ENCODE measurements around the gene SELENOH. TPM values are rescaled to one million over a fixed set of nuclear protein-coding genes. Genes with fewer than 3 reads are reported as not detected.

The SELENOH gene
- total RNA-seq, 4 donors from 2014 or later: 75.2 to 166 (median 112) TPM

- H3K9me3 ChIP-seq: no peaks in the 10 kb centered on the region
- peaks cover 12 to 58% (median 28%) of the 10 kb centered on the region in 3 donors for H3K4me1 ChIP-seq
- no peak for DNase-seq
- TF ChIP-seq CTCF (IDR thresholded peaks at IDR 0.05): no peak
- no peak for TF ChIP-seq POLR2A (IDR thresholded peaks at IDR 0.05)
- H3K27me3 ChIP-seq: no peaks in the 10 kb centered on the region
- peak overlapping the region; percentile 39 to 80 (median 66) for H3K4me3 ChIP-seq
- H3K36me3 ChIP-seq: peaks cover 0 to 7% (median 0%) of the 10 kb centered on the region in 3 donors
- 16 to 24% methylated on average over 4 of the region's 4 CpGs for WGBS, 2 donors
- intact Hi-C loops (cut with DNase I): no loop called here
- peak overlapping the region; percentile 75 to 99 (median 91) for H3K27ac ChIP-seq
Measured at GRCh38 chr11:57764021-57764420, 22.7 kb downstream of the SELENOH start.

GRCh38 chr11:57764566-57764965 is 23.3 kb downstream of the SELENOH start:
- peak overlapping the region; percentile 39 to 80 (median 66) for H3K4me3 ChIP-seq
- intact Hi-C loops (cut with DNase I): no loop called here
- peak overlapping the region; percentile 75 to 99 (median 91) for H3K27ac ChIP-seq
- TF ChIP-seq POLR2A (IDR thresholded peaks at IDR 0.05): no peak
- no peak for TF ChIP-seq CTCF (IDR thresholded peaks at IDR 0.05)
- no peak for DNase-seq
- peaks cover 0 to 8% (median 0%) of the 10 kb centered on the region in 3 donors for H3K36me3 ChIP-seq
- H3K4me1 ChIP-seq: peaks cover 17 to 64% (median 34%) of the 10 kb centered on the region in 3 donors
- WGBS, 2 donors: 18 to 23% methylated on average over 2 of the region's 2 CpGs
- H3K27me3 ChIP-seq: no peaks in the 10 kb centered on the region
- no peaks in the 10 kb centered on the region for H3K9me3 ChIP-seq

- peak overlapping the region; percentile 39 to 80 (median 66) for H3K4me3 ChIP-seq
- peaks cover 19 to 68% (median 38%) of the 10 kb centered on the region in 3 donors for H3K4me1 ChIP-seq
- no peaks in the 10 kb centered on the region for H3K9me3 ChIP-seq
- 11 to 24% methylated on average over 2 of the region's 2 CpGs for WGBS, 2 donors
- peaks cover 0 to 12% (median 0%) of the 10 kb centered on the region in 3 donors for H3K36me3 ChIP-seq
- no peaks in the 10 kb centered on the region for H3K27me3 ChIP-seq
- intact Hi-C loops (cut with DNase I): no loop called here
- DNase-seq: no peak
- peak overlapping the region; percentile 75 to 99 (median 91) for H3K27ac ChIP-seq
- TF ChIP-seq POLR2A (IDR thresholded peaks at IDR 0.05): no peak
- TF ChIP-seq CTCF (IDR thresholded peaks at IDR 0.05): no peak
Measured at GRCh38 chr11:57764972-57765371, 23.7 kb downstream of the SELENOH start.

GRCh38 chr11:57770793-57771192 is 29.5 kb downstream of the SELENOH start:
- H3K36me3 ChIP-seq: peaks cover 0 to 36% (median 0%) of the 10 kb centered on the region in 3 donors
- no peak for TF ChIP-seq CTCF (IDR thresholded peaks at IDR 0.05)
- no peak for TF ChIP-seq POLR2A (IDR thresholded peaks at IDR 0.05)
- no peaks in the 10 kb centered on the region for H3K9me3 ChIP-seq
- intact Hi-C loops (cut with DNase I): no loop called here
- DNase-seq: no peak
- H3K4me3 ChIP-seq: no peak overlapping the region
- H3K27ac ChIP-seq: peak overlapping the region in 2 of 4 donors; percentile 29 to 92
- 29 to 42% methylated on average over 1 of the region's 1 CpG for WGBS, 2 donors
- H3K4me1 ChIP-seq: peaks cover 16 to 100% (median 88%) of the 10 kb centered on the region in 3 donors
- no peaks in the 10 kb centered on the region for H3K27me3 ChIP-seq

DNA sequence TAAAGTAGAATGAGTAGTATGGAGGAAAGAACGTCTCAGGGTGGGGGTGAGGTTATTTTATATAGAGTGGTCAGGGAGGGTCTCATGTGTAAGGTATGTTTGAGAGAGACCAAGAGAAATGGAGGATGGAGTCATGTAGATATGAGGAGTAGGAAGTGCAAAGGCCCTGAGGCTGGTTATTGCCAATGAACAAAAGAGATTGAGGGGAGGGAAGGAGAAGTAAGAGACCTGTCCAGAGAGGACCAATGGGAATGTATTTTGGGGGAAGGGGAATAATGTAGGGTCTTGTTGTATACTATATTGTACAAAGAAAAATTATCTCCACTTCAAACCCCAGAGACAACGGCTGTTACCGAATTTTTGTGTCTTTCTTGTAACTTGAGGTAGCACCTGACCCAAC is 30.1 kb downstream of the SELENOH start:
- Histone ChIP-seq H3K27ac (peak overlapping the region in 2 of 4 donors; percentile 61 to 92), H3K4me1 (peaks cover 22 to 100% (median 90%) of the 10 kb centered on the region in 3 donors)
- 87 to 90% methylated on average over 3 of the region's 3 CpGs for WGBS, 2 donors

More for the DNA sequence above, 30.1 kb downstream of the SELENOH start:
- Histone ChIP-seq H3K9me3 (no peaks in the 10 kb centered on the region), H3K4me3 (no peak overlapping the region), H3K36me3 (peaks cover 0 to 36% (median 0%) of the 10 kb centered on the region in 3 donors), H3K27me3 (no peaks in the 10 kb centered on the region)
- intact Hi-C loops (cut with DNase I): no loop called here
- TF ChIP-seq POLR2A (IDR thresholded peaks at IDR 0.05) (no peak), CTCF (IDR thresholded peaks at IDR 0.05) (no peak)
- DNase-seq: no peak

Measured in esophagus squamous epithelium (tissue), 5 donors.